Hepatocyte (in vitro differentiated cells): ENCODE measurements around the gene GPR3.

Experiments used
- EZH2 ChIP-seq: fragments of 200-600 bp; sonication (generic); IDR thresholded peaks from 2 replicates; pipeline ENCODE4 v1.6.1; 2016; ENCODE audit warnings: antibody characterized with exemption, mild to moderate bottlenecking, borderline replicate concordance
- TF ChIP-seq, protein P1 (sequence below): fragments of 200-600 bp; sonication (generic); IDR thresholded peaks from 2 replicates; pipeline ENCODE4 v1.5.1; 2016; ENCODE audit warnings: antibody characterized with exemption, mild to moderate bottlenecking; ENCODE audit not compliant: poor library complexity

DNA sequence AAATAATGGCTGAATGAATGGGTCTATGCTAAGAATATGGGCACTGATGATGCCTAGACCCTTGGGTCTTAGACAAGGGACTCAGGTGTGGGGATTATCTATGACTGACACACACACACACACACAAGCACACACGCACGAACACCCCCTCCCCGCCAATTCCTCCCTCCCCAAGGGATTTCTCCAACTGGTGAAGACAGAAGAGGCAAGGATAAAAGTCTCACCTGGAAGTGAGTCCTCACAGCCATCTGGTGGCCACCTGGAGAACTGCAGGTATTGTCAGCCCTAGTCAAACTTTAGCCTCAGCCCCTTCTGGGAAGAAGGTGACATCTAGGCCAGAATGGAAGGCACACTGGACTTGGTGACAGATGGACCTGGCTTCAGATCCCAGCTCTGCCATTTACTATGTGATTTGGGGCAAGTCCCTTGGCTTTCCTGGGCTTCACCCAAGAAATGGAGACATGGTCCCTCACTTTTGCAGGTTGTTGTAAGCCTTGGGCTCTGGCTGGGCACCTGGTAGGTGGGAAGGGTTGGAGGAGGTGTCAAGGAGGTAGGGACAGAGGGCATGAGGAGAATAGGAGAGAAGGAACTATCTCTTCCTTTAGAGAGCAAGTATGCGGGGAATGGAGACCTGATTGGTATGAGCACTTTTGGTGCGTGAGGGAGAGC, 4.0 kb upstream of the GPR3 start:
- TF ChIP-seq, protein P1, sequence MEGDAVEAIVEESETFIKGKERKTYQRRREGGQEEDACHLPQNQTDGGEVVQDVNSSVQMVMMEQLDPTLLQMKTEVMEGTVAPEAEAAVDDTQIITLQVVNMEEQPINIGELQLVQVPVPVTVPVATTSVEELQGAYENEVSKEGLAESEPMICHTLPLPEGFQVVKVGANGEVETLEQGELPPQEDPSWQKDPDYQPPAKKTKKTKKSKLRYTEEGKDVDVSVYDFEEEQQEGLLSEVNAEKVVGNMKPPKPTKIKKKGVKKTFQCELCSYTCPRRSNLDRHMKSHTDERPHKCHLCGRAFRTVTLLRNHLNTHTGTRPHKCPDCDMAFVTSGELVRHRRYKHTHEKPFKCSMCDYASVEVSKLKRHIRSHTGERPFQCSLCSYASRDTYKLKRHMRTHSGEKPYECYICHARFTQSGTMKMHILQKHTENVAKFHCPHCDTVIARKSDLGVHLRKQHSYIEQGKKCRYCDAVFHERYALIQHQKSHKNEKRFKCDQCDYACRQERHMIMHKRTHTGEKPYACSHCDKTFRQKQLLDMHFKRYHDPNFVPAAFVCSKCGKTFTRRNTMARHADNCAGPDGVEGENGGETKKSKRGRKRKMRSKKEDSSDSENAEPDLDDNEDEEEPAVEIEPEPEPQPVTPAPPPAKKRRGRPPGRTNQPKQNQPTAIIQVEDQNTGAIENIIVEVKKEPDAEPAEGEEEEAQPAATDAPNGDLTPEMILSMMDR: peak; percentile 79
- no peak for TF ChIP-seq EZH2
